ENCODE data around the gene CGNL1.

CGNL1 gene

DNA sequence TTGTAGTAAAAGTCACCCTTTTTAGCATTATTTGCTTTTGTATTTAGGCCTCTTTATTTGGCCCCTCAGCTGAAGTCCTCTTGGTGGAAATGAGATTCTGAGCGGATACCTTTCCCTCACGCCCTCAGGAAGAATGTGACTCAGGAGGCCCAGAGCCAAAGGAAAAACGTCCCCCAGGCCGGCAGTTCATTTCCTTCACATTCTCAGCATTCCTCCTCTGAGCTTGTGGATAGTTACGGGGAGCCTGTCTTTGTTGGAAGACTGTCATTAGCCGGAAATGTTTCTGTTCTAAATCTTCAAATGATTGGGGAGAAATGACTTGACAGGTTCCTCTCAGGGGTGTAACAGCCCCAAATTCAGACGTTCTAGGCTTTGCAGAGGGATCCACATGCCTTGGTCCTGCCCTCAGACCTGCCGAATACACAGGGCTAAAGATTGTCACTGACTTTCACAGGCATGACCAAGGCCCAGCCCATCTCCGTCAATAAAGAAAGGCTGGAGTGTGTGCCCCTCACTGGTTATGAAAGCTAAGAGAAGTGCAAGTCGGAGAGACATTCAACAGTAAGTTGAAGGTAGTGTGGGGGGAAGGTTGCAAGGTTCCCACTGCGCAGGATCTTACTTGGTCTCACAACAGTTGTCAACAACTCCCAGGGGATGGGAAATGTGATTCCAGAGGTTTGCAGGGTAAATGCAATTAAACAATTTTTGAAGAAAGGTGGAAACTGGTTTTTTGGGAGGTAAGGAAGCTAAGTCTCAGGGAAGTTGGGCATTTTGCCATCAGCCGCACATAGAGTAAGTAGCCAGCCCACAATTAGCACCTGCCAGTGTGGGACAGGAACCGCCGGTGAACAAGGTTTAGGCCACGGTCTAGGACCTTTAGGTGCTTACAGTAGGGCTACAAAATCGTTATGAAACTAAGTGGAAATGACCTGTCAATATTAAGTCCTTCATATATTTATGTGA, 175.7 kb downstream of the CGNL1 start:
- no peak for DNase-seq

DNA sequence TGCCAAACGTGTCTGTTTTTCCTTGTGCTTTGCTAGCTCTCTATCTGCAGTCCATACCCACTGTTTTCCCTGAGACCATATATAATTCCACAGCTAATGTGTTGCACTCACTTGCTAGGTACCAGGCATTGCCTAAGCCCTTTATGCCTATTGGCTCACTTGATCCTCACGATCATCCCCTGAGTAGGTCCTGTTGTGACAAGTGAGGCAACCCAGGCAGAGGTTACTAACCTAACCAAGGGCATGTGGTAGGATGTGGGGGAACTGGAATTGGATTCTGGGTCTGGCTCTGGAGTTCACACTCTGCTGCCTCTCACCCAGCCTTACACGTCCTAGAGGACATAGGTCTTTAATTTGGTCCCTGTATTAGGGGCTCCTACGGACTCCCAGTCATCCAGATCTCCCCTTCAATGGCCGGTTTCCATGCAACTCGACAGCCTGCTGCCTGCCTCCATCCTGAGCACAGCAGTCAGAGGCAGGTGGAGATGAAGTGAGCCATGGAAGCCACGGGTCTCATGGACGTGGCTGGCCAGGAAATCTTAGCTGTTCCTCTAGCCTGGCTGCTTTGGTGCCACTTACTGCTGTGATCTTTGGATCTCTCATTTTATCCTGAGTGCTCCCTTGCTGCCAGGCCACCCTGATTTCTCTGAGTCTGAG, 176.5 kb downstream of the CGNL1 start:
- DNase-seq, result no peak

GRCh38 chr15:57553526-57553925, 177.2 kb downstream of the CGNL1 start:
- DNase-seq, result peak; percentile 42

- peak; percentile 84 for DNase-seq
Observed at GRCh38 chr15:57554063-57554811, 177.9 kb downstream of the CGNL1 start.

DNA sequence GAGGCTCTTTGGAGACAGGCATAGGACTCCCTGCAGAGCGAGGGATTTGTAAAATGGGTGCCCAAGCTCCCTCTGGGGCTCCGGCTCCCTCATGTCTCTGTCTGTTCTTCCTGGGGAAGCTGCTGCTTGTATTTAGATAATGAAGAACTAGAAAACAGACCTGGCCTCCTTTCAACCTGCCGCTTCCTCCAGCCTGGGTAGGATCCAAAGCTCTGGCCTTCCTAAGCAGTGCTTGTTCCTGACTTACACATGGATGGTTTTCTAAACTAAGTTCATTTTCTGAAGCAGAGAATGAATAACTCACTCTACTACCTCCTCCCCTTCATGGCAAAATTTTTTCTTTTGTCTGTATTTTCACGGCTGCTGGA, 178.5 kb downstream of the CGNL1 start:
- no peak for DNase-seq

GRCh38 chr15:57555270-57555669, 179.0 kb downstream of the CGNL1 start:
- DNase-seq, result no peak

DNA sequence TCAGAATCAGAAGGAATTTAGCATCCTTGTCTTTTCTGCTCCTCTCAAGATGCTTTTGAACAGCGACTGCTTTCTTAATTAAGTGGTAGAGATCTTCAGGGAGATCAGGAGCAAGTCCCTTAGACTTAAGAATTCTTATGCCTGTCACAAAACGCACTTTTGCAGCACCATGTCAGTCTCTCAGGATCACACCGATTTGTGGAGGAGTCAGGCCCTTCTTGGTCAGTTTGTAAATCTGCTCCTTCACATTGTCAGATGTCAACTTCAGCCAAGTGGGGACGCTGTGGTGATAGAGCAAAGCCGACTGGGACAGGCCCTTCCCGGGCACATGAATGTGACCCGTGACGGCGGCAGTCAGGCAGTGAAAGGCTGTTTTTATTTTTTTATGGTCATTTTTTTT, 179.7 kb downstream of the CGNL1 start:
- no peak for DNase-seq

- no peak for DNase-seq
Observed at GRCh38 chr15:57557267-57557666, 181.0 kb downstream of the CGNL1 start.

DNA sequence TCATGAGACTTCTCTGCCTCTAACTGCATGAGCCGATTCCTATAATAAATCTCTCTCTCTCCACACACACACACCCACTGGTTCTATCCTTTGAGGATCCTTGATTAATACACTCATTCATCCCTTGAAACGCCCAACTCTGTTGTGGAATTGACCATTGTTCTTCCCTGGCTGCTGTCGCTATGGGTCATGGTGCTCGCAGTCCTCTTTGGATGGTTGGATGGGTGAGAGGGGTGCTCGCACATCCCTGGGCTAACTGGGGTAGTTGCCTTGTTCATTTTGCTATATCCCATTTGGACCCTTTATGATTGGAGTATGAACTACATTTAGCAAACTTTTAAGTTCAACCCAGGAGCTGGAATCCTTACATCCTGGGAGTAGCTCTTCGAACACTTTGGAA, 181.5 kb downstream of the CGNL1 start:
- no peak for DNase-seq

- no peak for DNase-seq
Observed at GRCh38 chr15:57559875-57560274, 183.6 kb downstream of the CGNL1 start.

GRCh38 chr15:57561041-57561711, 184.9 kb downstream of the CGNL1 start:
- DNase-seq, result peak; percentile 45

DNA sequence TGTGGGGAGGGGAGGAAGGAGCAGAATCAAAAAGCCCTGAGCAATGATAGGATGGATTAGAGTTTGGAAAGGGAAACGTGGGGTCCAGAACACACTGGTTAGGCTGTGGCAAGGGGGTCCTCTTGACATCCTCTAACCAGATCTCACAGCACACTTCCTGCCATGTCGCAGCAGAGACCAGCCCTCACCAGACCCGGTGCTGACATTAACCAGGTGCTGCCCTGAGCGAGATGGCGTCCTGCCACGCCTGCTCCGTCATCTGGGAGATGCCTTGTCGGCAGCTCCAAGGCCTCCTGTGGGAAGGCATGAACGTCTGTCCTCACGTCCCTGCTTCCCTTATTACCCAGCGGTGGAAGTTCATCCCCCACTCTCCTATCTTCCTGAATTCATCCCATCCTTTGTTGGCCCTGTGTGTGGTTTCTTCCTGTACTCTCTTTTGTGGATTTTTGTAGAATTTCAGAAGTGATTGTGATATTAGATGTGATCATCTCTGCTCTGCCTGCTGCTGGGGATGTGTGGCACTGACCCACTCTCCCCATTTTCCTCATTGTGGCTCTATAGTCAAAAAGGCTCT, 186.0 kb downstream of the CGNL1 start:
- no peak for DNase-seq

- DNase-seq, result no peak
Observed at GRCh38 chr15:57563416-57563815, 187.1 kb downstream of the CGNL1 start.

DNA sequence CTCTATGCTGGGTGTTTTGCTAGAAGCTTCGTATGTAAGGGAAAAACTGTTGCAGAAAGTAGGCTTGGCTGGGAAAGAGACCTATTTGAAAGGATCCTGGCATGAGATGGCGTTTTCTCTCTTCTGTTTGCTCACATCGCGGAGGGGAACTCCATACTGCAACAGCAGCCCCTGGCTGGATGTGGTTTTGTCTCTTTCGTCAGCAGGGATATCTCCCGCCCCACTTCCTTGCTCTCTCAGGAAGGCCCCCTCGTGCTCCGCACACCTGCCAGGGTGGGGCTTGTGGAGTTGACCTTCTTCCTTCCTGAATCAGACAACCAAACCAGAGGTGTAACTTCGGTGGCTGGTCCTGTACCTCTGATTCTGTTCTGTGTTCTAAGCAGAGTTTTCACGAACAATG, 189.0 kb downstream of the CGNL1 start:
- peak; percentile 55 for DNase-seq

- DNase-seq, result no peak
Observed at GRCh38 chr15:57566834-57567233, 190.5 kb downstream of the CGNL1 start.

DNA sequence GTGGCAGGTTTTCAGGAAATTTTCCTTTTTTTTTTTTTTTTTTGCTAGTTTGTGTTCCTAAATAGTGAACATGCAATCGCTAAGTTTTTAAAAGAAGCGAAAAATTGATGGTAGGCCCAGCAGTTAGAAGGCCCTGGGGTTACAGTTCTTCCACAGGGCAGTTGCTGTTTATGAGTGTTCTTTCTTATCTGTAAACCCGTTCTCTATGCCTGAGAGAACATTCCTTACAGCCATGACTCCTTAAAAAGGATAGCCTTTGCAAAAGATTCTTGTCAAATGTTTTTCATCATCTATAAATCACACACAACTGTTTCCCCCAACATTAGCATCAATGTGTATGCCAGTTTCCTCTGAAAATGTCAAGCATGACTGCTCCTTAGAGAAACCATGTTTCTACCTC, 191.6 kb downstream of the CGNL1 start:
- DNase-seq, result no peak

DNA sequence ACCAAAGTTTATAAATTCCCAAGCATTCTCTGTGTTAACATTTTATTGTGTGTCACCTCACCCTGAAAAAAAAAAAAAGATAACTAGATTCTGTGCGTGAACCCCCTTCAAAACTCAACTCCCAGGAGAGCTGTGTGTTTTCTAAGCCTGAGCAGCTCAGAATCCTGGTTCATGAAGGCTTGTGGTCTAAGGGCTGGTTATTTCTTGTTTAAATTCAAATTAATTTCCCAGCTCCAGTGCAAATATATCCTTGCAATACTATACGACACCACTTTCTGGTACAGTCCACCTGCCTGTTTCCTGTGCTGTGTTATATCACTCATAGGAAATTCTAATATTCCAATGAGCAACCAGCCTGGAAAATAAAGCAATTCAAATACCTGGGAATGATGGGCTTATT, 192.0 kb downstream of the CGNL1 start:
- DNase-seq, result no peak

DNA sequence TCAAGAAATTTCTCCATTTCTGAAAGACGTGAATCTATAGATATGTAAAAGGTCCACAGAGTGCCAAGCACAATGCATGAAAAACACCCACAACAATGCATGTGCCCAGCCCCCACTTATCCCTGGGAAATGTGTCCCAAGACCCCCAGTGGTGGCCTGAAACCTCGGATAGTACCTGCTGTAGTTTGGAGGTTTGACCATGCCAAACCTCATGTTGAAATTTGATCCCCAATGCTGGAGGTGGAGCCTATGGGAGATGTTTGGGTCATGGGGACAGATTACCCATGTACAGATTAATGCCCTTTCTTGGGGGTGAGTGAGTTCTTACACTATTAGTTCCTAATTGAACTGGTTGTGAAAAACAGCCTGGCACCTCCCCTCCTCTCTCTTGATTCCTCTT, 194.0 kb downstream of the CGNL1 start:
- DNase-seq, result no peak

GRCh38 chr15:57570994-57571393, 194.7 kb downstream of the CGNL1 start:
- no peak for DNase-seq

GRCh38 chr15:57571725-57572124, 195.4 kb downstream of the CGNL1 start:
- no peak for DNase-seq

GRCh38 chr15:57572468-57572867, 196.2 kb downstream of the CGNL1 start:
- DNase-seq, result no peak

DNA sequence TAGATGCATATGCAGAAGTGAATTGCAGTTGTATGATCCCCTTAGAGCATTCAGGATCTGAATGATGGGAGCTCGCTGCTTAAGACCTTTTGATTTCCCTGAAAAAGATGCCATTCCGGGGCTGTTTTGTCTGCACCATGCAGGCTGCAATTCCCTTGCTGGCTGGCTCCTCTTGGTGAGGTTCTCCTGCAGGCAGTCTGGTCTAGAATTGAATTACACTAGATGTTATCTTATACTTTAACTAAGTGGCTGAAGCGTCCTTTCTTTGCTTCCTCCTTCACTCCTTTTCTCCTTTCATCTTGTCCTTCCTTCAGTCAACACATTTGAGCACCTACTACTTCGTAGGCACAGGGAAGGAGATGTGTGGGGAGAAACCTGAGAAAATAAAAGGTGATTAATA, 196.8 kb downstream of the CGNL1 start:
- no peak for DNase-seq

DNA sequence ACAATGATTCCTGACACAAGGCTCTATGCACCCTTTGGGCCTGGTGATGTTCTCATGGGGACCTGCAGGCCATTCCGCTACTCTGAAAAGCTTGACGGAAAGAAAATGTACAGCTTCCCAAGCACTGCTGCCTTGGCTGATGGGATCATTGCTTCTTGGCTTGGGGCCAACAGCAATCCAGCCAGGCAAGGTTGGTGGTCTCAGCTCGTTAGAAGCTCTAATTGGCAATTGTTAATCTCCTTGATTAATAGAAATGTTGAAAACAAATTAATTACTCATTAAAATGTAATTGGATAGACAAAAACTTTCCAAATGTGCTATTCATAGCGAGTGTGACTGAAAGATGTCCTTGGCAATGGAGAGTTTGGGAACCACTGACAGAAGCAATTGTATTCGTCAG, 199.1 kb downstream of the CGNL1 start:
- no peak for DNase-seq
